ENCODE data around the gene SPNS2. TPM values are rescaled to one million over a fixed set of nuclear protein-coding genes. Genes with fewer than 3 reads are reported as not detected.

SPNS2 gene
- polyA plus RNA-seq, 3 donors = 0.23 to 0.33 TPM; not detected in 1

DNA sequence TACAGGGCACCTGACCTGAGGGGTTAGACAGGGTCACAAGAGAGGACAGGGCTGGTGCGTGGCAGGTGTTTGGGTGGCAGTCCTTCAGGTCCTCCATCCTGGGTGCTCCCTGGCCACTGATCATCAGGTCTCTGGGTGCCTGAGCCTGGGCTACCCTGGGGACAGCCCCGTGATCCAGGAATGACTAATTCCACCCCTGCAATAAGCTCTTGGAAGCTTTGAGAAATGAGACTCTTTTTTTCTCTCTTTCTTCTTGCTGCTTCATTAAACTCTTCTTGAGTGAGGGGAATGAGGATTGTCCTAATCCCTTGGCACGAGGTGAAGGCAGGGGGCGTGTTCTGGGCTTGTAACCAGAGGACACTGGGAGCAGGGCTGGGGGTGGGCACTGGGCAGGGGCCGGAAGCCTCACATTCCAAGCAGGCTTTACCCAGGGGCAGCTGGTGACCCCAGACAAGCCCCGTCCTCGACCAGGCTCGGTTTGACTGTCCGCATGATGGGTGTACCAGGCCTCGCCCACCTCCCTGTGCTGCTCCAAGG, 21.4 kb upstream of the SPNS2 start:
- H3K9ac ChIP-seq (ENCODE audit: insufficient read depth, low read length, poor library complexity, severe bottlenecking) = no peak overlapping the region
- H3K4me2 ChIP-seq (replicated peaks; ENCODE audit: extremely low read depth, low read length, poor library complexity, severe bottlenecking) = no peak overlapping the region
- H3K36me3 ChIP-seq (replicated peaks in 1 of 2; ENCODE audit: control insufficient read depth in 1 of 2, insufficient read depth in 2 of 2, low read length in 2 of 2) = peaks cover 0 to 12% of the 10 kb centered on the region in 2 donors
- TF ChIP-seq, protein P1, sequence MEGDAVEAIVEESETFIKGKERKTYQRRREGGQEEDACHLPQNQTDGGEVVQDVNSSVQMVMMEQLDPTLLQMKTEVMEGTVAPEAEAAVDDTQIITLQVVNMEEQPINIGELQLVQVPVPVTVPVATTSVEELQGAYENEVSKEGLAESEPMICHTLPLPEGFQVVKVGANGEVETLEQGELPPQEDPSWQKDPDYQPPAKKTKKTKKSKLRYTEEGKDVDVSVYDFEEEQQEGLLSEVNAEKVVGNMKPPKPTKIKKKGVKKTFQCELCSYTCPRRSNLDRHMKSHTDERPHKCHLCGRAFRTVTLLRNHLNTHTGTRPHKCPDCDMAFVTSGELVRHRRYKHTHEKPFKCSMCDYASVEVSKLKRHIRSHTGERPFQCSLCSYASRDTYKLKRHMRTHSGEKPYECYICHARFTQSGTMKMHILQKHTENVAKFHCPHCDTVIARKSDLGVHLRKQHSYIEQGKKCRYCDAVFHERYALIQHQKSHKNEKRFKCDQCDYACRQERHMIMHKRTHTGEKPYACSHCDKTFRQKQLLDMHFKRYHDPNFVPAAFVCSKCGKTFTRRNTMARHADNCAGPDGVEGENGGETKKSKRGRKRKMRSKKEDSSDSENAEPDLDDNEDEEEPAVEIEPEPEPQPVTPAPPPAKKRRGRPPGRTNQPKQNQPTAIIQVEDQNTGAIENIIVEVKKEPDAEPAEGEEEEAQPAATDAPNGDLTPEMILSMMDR (IDR thresholded peaks at IDR 0.05) = no peak
- peaks cover 2 to 9% of the 10 kb centered on the region in 2 donors for H3K36me3 Mint-ChIP-seq
- no peaks in the 10 kb centered on the region for H4K20me1 ChIP-seq (ENCODE audit: insufficient read depth, low read length)
- no peaks in the 10 kb centered on the region for H3K27me3 ChIP-seq (ENCODE audit: control insufficient read depth in 2 of 2, insufficient read depth in 2 of 2, low read length in 2 of 2)
- intact Hi-C loops (cut with micrococcal nuclease) = no loop called here
- peaks cover 0 to 1% (median 0%) of the 10 kb centered on the region in 7 donors for H3K9me3 Mint-ChIP-seq
- no peaks in the 10 kb centered on the region for H3K9me3 ChIP-seq (replicated peaks in 1 of 2; ENCODE audit: control insufficient read depth in 1 of 2, insufficient read depth in 1 of 2, low read length in 2 of 2)
- H2AFZ ChIP-seq (ENCODE audit: insufficient read depth, low read depth, low read length, poor library complexity, severe bottlenecking) = no peak overlapping the region
- no peak for DNase-seq
- 97% methylated on average over 8 of the region's 10 CpGs for WGBS (ENCODE audit: insufficient coverage)
- peaks cover 21% of the 10 kb centered on the region for H3K4me1 Mint-ChIP-seq
- no peak overlapping the region for H3K4me3 Mint-ChIP-seq
- H3K27ac Mint-ChIP-seq = peak overlapping the region in 1 of 7 donors; percentile 51
- no peaks in the 10 kb centered on the region for H3K79me2 ChIP-seq (ENCODE audit: insufficient read depth, low read length)
- no peak overlapping the region for H3K27ac ChIP-seq (ENCODE audit: low read depth in 1 of 2, low read length in 2 of 2)
- H3K27me3 Mint-ChIP-seq (ENCODE audit: low read depth in 3 of 3) = peaks cover 1 to 2% (median 2%) of the 10 kb centered on the region in 3 donors
- peaks cover 16 to 17% of the 10 kb centered on the region in 2 donors for H3K4me1 ChIP-seq (ENCODE audit: control insufficient read depth in 1 of 2, insufficient read depth in 2 of 2, low read length in 2 of 2)
- no peak overlapping the region for H3K4me3 ChIP-seq (replicated peaks in 1 of 3; ENCODE audit: low read depth in 2 of 3, low read length in 3 of 3)

DNA sequence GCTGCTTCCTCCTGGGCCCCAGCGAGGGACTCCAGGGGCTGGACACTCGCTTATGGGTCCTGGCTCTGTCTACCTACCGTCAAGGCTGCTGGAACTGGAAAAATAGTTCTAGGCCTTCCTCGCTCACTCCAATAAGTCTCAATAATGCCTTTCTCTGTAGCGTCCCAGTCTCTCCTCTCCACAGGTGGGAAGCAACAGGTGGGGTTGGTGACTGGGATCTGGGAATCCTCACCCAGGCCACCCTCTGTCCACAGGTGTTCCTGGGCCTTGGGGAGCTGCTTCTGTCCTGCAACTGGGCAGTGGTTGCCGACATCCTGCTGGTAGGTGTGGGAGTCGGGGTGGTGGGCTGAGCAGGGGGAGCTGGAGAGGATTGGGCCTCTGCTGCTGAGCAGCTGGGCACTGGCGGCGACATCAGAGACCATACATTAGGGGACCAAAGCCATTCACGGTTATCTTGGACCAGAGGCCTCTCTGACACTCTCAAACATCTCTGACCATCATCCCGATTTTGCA, 20.3 kb upstream of the SPNS2 start:
- WGBS (ENCODE audit: insufficient coverage) = 95% methylated on average over 8 of the region's 11 CpGs
- no peaks in the 10 kb centered on the region for H3K27me3 ChIP-seq (ENCODE audit: control insufficient read depth in 2 of 2, insufficient read depth in 2 of 2, low read length in 2 of 2)
- H3K4me2 ChIP-seq (replicated peaks; ENCODE audit: extremely low read depth, low read length, poor library complexity, severe bottlenecking) = no peak overlapping the region
- Mint-ChIP-seq H3K9me3 (peaks cover 0 to 1% (median 0%) of the 10 kb centered on the region in 7 donors), H3K27ac (peak overlapping the region in 1 of 7 donors; percentile 46), H3K36me3 (peaks cover 2 to 8% of the 10 kb centered on the region in 2 donors), H3K27me3 (ENCODE audit: low read depth in 3 of 3) (peaks cover 0 to 2% (median 0%) of the 10 kb centered on the region in 3 donors), H3K4me3 (no peak overlapping the region), H3K4me1 (peaks cover 18% of the 10 kb centered on the region)
- H3K4me1 ChIP-seq (ENCODE audit: control insufficient read depth in 1 of 2, insufficient read depth in 2 of 2, low read length in 2 of 2) = peaks cover 16 to 17% of the 10 kb centered on the region in 2 donors
- DNase-seq = no peak
- TF ChIP-seq, protein P1 (IDR thresholded peaks at IDR 0.05) = no peak
- H3K79me2 ChIP-seq (ENCODE audit: insufficient read depth, low read length) = no peaks in the 10 kb centered on the region
- intact Hi-C loops (cut with micrococcal nuclease) = no loop called here
- no peaks in the 10 kb centered on the region for H3K9me3 ChIP-seq (replicated peaks in 1 of 2; ENCODE audit: control insufficient read depth in 1 of 2, insufficient read depth in 1 of 2, low read length in 2 of 2)
- H3K27ac ChIP-seq (ENCODE audit: low read depth in 1 of 2, low read length in 2 of 2) = no peak overlapping the region
- H2AFZ ChIP-seq (ENCODE audit: insufficient read depth, low read depth, low read length, poor library complexity, severe bottlenecking) = no peak overlapping the region
- no peak overlapping the region for H3K9ac ChIP-seq (ENCODE audit: insufficient read depth, low read length, poor library complexity, severe bottlenecking)
- no peak overlapping the region for H3K4me3 ChIP-seq (replicated peaks in 1 of 3; ENCODE audit: low read depth in 2 of 3, low read length in 3 of 3)
- H4K20me1 ChIP-seq (ENCODE audit: insufficient read depth, low read length) = no peaks in the 10 kb centered on the region
- H3K36me3 ChIP-seq (replicated peaks in 1 of 2; ENCODE audit: control insufficient read depth in 1 of 2, insufficient read depth in 2 of 2, low read length in 2 of 2) = peaks cover 0 to 10% of the 10 kb centered on the region in 2 donors
